ENCODE data around the gene ENGASE.

- no peak for TF ChIP-seq POLR2A (IDR thresholded peaks at IDR 0.05)
- no peak for TF ChIP-seq CTCF (IDR thresholded peaks at IDR 0.05)
Observed at GRCh38 chr17:79046916-79047280, 27.7 kb upstream of the ENGASE start.

Measured in testis (tissue), 2 donors.